CD1c-positive myeloid dendritic cell (primary cell): ENCODE data around the gene TMEM134.

Experiments
- DNase-seq: peaks from one replicate; pipeline ENCODE4 v3.0.0-alpha.2; 2016; ENCODE audit errors: extremely low spot score

Gene TMEM134

DNA sequence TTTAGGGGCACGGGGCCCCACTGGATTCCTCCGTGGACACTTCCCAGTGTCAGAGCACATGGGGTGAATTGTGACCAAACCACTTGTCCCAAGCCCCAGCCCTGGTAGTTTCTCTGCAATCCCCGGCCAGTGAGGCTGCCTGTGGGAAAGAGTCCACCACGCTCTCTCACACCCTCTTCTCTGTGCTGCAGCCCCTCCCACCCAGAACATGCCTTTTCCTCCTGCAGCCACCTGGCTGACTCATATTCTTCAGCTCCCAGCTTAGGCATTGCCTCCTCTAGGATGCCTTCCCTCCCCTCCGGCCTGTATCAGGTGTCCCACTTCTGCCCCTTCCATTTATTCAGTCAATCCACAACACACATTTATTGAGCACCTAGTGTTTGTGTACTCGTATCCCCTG is 46.2 kb downstream of the TMEM134 start:
- no peak for DNase-seq

DNA sequence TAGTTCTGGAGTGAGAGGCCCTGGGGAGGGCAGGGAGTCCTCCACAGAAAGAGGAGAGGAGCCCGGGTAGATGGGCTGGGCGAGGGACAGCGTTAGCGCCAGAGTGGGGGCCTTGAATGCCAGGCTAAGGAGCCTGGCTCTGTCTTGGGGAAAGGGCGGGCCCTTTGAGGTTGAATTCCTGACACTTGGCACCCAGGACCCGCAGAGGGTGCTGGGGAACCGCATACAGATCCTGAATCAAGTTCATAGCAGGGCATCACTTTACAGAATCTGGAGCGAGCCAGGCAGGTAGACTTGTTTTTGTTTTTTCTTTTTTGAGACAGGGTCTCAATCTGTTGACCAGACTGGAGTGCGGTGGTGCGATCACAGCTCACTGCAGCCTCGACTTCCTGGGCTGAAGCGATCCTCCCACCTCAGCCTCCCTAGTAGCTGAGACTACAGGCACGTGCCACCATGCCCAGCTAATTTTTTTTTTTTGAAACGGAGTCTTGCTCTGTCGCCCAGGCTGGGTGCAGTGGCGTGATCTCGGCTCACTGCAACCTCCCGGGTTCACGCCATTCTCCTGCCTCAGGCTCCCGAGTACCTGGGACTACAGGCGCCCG is 47.5 kb downstream of the TMEM134 start:
- no peak for DNase-seq

DNA sequence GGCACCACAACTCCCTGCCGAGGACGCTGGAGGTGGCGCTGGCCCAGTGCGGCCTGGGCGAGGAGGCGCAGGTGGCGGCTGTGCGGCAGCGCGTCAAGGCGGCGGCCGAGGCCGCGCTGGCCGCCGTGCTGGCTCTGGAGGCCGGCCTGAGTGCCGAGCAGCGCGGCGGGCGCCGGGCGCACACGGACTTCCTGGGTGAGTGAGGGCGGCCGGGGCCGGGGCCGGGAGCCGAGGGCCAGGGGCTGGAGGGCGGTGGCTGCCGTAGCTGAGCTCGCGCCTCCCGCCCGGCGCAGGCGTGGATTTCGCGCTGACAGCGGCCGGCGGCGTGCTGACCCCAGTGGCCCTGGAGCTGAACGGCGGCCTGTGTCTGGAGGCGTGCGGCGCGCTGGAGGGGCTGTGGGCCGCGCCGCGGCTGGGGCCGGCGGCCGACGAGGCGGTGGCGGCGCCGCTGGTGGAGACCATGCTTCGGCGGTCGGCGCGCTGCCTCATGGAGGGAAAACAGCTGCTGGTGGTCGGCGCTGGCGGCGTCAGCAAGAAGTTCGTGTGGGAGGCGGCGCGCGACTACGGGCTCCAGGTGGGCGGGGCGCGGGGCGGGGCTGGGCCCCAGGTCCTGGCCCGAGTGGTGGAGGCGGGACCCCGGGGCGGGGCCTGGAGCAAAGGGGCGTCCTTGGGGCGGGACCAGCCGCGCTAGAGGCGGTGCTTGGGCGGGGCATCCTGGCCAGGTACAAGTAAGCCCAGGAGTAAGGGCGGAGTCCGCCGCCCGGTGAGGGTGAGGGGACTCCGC is 48.2 kb downstream of the TMEM134 start:
- DNase-seq, result peak; percentile 96

DNA sequence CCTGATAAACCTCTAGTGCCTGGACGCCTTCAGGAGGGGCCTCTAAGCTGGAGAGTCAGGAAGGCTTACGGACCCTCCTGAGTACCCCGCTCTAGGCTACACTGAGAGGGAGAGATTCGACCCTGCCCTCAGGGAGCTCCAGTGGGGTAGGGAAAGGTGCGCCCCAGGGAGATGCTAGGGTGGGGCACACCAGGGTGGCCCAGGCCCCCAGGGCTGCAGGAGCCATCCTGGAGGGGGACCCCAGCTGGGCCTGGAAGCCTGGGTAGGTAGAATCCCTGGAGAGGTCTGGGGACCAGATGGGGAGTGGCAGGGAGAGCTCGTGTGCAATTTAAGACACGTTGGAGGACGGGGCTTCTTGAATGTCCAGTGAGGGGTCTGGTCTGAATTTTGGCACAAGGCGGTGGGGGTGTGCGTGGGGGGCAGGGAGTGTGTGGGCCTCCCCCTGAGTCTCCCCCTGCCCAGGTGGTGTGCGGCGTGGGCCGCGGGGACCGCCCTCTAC is 48.9 kb downstream of the TMEM134 start:
- no peak for DNase-seq

DNA sequence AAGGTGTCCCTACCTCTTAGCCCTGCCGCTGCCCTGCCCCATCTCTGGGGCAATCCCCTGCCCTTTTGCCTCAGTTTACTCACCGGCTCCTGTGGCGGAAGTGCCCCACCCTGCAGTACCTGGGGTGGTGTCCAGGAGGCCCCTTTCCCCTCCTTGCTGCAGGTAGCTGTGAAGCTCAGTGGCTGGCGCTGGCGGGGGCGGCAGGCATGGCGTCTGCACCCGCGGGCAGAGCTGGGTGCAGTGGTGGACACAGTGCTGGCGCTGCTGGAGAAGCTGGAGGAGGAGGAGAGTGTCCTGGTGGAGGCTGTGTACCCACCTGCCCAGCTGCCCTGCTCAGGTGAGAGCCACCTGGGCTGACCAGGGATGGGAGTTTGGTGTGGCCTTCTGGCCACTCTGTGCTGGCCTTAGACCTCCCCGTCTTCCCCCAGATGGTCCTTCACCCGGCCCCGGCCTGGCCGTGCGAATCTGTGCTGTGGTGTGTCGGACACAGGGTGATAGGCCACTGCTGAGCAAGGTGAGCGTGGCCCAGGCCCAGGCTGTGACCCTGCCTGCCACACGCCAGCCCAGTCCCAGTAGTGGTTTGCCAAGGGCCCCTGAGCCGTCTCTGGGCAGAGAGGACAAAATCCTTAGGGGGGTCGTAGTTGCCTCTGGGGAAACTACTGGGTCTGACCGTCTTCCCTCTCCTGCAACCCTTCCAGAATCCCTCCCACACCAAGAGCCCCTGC is 49.6 kb downstream of the TMEM134 start:
- no peak for DNase-seq

DNA sequence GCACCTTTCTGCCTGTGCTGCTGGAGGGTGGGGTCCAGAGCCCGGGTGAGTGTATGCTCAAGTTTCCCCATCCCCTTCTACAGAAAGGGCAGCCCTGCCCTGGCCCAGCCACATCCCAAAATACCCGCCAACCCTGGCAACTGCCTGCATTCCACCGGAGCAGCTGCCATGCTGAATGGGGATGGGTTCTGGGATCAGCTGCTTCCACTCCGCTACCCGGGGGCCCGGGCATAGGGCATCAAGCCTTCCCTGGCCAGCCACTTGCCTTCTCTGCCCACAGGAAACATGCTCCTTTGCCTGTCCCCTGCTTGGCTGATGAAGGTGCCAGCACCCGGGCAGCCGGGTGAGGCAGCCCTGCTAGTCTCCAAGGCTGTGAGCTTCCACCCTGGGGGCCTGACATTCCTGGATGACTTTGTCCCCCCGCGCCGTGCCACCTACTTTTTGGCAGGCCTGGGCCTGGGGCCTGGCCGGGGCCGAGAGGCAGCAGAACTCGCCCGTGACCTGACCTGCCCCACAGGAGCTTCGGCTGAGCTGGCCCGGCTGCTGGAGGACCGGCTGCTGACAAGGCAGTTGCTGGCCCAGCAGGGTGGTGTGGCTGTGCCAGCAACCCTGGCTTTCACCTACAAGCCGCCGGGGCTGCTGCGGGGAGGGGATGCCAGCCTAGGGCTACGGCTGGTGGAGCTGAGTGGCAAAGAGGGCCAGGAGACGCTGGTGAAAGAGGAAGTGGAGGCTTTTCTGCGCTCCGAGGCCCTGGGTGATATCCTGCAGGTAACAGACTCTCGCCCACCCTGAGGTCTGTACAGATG is 50.4 kb downstream of the TMEM134 start:
- peak; percentile 36 for DNase-seq

DNA sequence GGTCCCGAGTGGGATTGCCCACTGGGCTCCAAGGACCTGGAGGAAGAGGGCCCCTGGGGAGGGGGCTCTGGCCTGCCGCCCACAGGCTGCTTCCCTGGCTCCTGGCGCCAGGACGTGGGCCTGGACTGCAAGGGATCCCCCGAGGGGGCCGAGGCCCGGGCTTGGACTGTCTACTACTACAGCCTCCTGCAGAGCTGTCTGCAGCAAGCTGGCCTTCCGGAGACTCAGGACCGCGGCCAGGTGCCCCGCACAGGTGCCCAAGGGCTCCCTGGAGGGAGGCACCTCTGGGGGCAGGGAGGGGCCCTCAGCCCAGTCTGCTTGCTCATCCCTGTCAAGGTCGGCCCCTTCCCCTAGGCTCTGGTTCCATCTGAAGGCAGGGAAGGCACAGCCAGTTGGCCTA is 51.6 kb downstream of the TMEM134 start:
- no peak for DNase-seq

DNA sequence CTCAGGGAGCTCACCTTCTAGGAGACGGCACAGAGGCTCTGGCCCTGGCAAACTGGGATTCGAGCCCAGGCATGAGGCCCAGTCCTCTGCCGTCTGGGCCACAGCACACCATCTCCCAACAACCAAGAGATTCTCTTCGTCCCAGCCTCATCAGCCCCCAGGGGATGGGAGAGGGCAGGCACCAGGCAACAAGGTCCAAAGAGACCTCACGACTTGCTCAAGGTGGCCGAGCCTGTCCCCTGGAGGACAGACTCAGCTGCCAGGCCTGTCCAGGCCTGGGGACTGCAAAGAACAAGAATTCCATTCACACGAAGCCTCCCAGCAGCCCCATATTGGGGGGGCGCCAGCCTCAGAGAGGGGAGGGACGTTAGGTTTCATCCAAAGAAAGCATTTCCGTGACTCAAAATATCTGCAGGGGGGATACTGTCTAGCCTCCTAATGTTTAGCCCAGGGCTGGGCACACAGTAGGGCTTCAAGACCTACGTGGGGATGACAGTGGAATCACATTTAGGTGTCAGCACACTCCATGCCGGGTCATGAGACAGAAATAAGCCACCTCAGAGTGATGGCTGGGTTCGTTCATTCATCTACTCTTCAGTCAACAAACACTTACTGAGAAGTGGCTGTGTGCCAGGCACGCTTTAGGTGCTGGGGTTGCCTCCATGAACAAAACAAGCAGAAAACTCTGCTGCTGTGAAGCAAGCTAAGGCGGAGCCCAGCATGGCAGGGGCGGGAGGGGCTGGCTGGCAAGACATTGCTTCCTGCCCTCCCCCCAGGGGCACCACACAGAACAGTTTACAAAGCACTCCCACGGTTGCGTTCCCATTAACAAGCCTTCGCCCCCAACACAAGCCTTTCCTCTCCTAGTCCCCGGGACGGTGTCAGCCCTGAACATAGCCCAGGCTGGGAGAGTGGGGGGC is 52.4 kb downstream of the TMEM134 start:
- peak; percentile 70 for DNase-seq

DNA sequence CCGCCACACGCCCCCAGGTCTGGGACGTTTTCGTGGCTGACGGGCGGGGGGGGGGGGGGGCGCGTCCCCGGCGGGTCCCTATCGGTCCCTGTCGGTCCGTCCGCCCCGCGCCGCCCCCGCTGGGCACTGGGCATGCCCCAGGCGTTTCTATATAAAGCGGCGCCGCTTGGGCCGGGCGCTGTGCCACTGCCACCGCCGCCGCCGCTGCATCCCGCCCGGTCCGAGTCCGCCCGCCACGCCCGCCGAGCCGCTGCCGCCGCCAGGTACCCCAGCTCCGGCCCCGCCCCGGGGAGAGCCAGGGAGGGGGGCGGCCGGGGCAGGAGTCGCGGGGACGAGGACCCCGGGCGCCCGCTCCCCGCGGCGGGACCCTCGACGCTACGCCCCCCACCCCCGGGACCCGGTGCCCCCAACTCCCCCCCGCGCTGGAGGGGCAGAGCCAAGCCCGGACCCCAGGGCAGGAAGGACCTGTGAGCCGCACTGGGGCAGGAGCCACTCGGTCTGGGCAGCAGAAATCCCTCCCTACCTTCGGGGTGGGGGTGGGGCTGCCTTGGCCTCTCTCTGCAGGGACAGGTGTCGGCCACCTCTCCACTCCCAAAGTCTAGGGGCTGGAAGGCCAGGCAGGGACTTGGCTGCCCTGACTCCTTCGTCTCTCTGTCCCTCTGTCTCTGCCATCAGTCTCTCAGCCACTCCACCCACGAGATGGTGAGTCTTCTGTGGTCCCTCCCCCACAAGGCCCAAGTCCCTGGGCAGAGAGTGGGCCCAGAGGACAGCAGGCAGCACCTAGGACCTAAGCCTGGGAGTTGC is 53.3 kb downstream of the TMEM134 start, which contains the start of gene CARNS1:
Gene CARNS1 (plus strand): TSS at position 178 of the 804 bp plus-strand sequence. CDS start 522 bp downstream, at position 700.
- DNase-seq, result no peak

DNA sequence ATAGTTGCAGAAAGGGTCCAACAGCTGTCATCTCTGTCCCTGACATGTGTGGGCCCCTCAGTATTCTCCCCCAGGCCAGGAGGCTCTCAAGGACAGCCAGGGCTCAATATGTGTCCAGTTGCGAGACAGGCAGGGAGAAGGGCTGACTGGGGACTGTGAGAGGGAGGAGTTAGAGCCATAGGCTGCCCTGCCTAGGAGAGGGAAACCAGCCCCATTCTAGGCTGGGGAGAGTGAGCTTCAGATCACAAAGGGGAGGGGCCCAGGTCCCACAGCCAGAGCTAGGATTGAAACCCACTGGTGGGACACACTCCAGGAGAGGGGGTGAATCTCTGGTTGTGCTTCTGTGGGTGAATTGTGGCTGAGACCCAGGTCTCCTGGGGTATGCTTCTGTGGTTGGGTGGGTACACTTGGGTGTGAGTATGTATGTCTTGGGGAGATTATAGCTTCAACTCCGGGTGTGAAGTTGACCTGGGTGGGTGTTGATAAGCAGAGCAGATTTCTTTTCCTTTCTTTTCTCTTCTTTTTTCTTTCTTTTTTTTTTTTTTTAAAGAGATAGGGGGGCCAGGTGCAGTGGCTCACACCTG is 55.7 kb downstream of the TMEM134 start:
- no peak for DNase-seq

DNA sequence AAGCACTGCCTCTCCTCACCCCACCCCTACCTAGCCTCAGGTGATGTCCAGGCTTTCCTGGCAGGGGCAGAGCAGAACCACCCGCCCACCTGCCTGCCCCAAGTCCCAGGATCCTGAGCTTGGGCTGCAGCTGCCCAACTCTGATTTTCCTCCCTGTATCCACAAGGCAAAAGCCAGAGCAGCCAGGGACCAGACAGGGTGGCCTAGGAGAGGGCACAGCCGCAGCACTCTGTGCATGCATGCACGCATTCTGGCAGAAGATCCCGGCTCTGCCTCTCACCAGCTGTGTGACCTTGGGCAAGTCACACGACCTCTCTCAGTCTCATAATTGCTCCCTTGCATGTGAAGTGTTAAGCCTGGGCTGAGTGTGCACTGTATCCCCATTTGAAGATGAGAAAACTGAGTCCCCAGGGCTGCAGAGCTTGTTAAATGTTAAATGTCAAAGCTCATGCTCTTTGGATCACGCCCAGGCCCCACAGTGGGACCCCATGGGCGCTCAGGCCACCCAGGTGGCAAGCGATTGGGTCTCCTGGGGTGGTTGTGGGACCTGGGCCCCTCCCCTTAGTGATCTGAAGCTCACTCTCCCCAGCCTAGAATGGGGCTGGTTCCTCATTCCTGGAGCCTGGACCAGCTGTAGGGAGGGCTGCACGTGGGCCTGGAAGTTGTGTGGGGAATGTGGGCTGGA is 56.4 kb downstream of the TMEM134 start:
- peak; percentile 46 for DNase-seq

DNA sequence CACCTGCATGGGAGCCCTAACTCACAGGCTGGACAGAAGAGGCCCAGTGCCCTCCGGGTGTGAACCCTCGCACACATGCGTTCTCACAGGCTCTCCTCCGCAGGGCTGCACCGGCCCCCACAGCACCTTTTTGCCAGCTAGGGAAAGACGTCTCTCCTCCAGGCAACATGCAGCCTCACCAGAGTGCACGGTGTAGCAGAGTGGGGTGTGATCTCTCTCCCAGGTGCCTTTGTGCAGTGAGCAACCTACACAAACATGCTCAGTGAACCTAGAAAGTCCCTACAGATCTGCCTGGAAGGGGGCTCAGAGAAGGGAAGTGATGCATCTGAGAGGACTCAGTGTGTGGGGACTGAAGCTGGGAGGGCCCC is 57.3 kb downstream of the TMEM134 start:
- DNase-seq, result no peak
